ENCODE data around the gene ASCL3. TPM values are rescaled to one million over a fixed set of nuclear protein-coding genes. Genes with fewer than 3 reads are reported as not detected.

Gene ASCL3
- total and polyA plus RNA-seq, 8 donors: 1.8 TPM; not detected in 7

GRCh38 chr11:8971924-8972316, 29.1 kb upstream of the ASCL3 start:
- intact Hi-C loops (cut with DNase I; ENCODE audit: low total_unique reads): no loop called here
- no peak for TF ChIP-seq POLR2A (IDR thresholded peaks at IDR 0.05)
- TF ChIP-seq EP300 (IDR thresholded peaks at IDR 0.05): no peak
- no peak for TF ChIP-seq POLR2AphosphoS5 (IDR thresholded peaks at IDR 0.05)
- TF ChIP-seq CTCF (IDR thresholded peaks at IDR 0.05): no peak
- H3K4me3 ChIP-seq: no peak overlapping the region
- DNase-seq: no peak
- peaks cover 0 to 11% (median 3%) of the 10 kb centered on the region in 4 donors for H3K36me3 ChIP-seq
- H3K4me1 ChIP-seq: no peaks in the 10 kb centered on the region
- no peaks in the 10 kb centered on the region for H3K27me3 ChIP-seq
- WGBS, 5 donors: 58 to 92% (median 77%) methylated on average over 1 of the region's 1 CpG
- no peaks in the 10 kb centered on the region for H3K9me3 ChIP-seq
- no peak overlapping the region for H3K27ac ChIP-seq

GRCh38 chr11:8971196-8971923, 28.5 kb upstream of the ASCL3 start:
- WGBS, 5 donors: 83 to 89% (median 85%) methylated on average over 2 of the region's 2 CpGs
- intact Hi-C loops (cut with DNase I; ENCODE audit: low total_unique reads): no loop called here

GRCh38 chr11:8967184-8967583, 24.4 kb upstream of the ASCL3 start:
- no peak overlapping the region for H3K4me3 ChIP-seq
- 86 to 92% (median 88%) methylated on average over 8 of the region's 8 CpGs for WGBS, 5 donors
- TF ChIP-seq EP300 (IDR thresholded peaks at IDR 0.05) (no peak), CTCF (IDR thresholded peaks at IDR 0.05) (no peak), POLR2A (IDR thresholded peaks at IDR 0.05) (no peak), POLR2AphosphoS5 (IDR thresholded peaks at IDR 0.05) (no peak)
- peaks cover 13 to 31% (median 26%) of the 10 kb centered on the region in 4 donors for H3K4me1 ChIP-seq
- no peaks in the 10 kb centered on the region for H3K27me3 ChIP-seq
- H3K27ac ChIP-seq: no peak overlapping the region
- intact Hi-C loops (cut with DNase I; ENCODE audit: low total_unique reads): loop anchor here (10.0 kb wide), 1 partner anchor 282 kb away; the partner anchor contains the start of genes RPL27A and TRIM66
- H3K9me3 ChIP-seq: no peaks in the 10 kb centered on the region
- H3K36me3 ChIP-seq: peaks cover 0 to 11% (median 3%) of the 10 kb centered on the region in 4 donors
- no peak for DNase-seq

More at GRCh38 chr11:8971196-8971923, 28.5 kb upstream of the ASCL3 start:
- DNase-seq: no peak
- peaks cover 0 to 11% (median 3%) of the 10 kb centered on the region in 4 donors for H3K36me3 ChIP-seq
- H3K4me3 ChIP-seq: no peak overlapping the region
- TF ChIP-seq CTCF (IDR thresholded peaks at IDR 0.05) (no peak), POLR2A (IDR thresholded peaks at IDR 0.05) (no peak), POLR2AphosphoS5 (IDR thresholded peaks at IDR 0.05) (no peak), EP300 (IDR thresholded peaks at IDR 0.05) (no peak)
- no peaks in the 10 kb centered on the region for H3K27me3 ChIP-seq
- H3K4me1 ChIP-seq: no peaks in the 10 kb centered on the region
- H3K27ac ChIP-seq: no peak overlapping the region
- H3K9me3 ChIP-seq: no peaks in the 10 kb centered on the region

- 0% methylated on average over 31 to 67 of the region's 67 CpGs for WGBS, 5 donors
- intact Hi-C loops (cut with DNase I; ENCODE audit: low total_unique reads): loop anchor here (10.0 kb wide), 1 partner anchor 280 kb away; the partner anchor contains the start of genes RPL27A and TRIM66
- peak within 1 kb of the TSS; percentile 95 to 99 (median 96) for H3K27ac ChIP-seq
- no peaks in the 10 kb centered on the region for H3K27me3 ChIP-seq
- H3K36me3 ChIP-seq: peaks cover 0 to 15% (median 6%) of the 10 kb centered on the region in 4 donors
- DNase-seq: peak; percentile 93 to 97
- TF ChIP-seq EP300 (IDR thresholded peaks at IDR 0.05): no peak
- TF ChIP-seq CTCF (IDR thresholded peaks at IDR 0.05): no peak
- TF ChIP-seq POLR2A (IDR thresholded peaks at IDR 0.05): peak in 2 of 4 donors; percentile 87 to 92
- peak; percentile 85 to 93 (median 89) for TF ChIP-seq POLR2AphosphoS5 (IDR thresholded peaks at IDR 0.05)
- H3K9me3 ChIP-seq: no peaks in the 10 kb centered on the region
- H3K4me1 ChIP-seq: peaks cover 13 to 45% (median 40%) of the 10 kb centered on the region in 4 donors
- peak within 1 kb of the TSS; percentile 68 to 89 (median 86) for H3K4me3 ChIP-seq
These were observed 21.8 kb upstream of the ASCL3 start, which contains the start of gene TMEM9B for GRCh38 chr11:8964324-8965320. TMEM9B (minus strand) TSS chr11:8964442; CDS start chr11:8964313, 129 bp downstream.
